Activated CD8-positive, alpha-beta memory T cell treated with anti-CD3 and anti-CD28 coated beads, Interleukin-2, amount 50 U/mL, for 4 hours (primary cell): Measurements from ENCODE around the gene IRX2.

Experiments
- DNase-seq: peaks from one replicate; pipeline ENCODE4 v3.0.0-alpha.2; 2020

IRX2 gene

DNA sequence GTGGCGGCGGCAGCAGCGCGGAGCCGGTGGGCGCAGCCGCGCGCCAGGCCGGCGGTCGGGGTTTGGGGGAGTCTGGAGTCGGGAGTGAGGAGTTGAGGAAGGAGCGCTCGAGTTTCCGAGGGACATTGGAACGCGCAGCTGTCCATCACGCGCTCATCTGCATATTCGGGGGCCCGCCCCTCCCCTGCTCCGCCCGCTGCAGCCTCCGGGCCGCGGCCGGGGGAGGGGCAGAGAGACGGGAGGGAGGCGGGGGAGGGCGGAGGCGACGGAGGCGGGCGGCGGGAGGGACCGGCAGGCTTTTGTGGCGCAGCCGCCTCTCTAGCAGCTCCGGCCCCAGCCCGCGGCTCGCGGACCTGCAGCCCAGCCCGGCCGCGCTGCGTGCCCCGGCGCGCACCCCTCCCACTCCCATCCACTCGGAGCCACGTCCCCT lies at the start of gene IRX2:
Gene IRX2 (minus strand): TSS at position 86 of the 430 bp plus-strand sequence. CDS start 264 bp downstream, outside the sequence.
- DNase-seq: no peak

DNA sequence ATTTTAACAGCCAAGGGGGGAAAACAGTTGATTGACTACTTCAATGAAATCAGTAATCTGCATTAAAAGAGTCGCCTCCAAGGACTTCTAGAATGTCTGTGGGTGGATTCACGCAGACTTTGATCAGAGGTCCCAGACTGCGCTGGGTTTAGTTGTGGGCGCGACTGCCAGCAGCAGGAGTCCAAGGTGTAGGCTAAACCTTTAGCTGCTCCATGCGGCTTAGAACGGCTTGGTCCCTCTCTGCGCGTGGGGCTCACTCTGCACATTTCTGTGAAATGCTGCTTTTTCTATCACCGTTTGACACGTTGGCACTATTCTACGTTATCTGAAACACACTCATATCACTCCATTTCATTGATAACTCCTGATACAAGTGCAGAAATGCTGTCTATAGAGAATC lies 48.6 kb upstream of the IRX2 start:
- no peak for DNase-seq

DNA sequence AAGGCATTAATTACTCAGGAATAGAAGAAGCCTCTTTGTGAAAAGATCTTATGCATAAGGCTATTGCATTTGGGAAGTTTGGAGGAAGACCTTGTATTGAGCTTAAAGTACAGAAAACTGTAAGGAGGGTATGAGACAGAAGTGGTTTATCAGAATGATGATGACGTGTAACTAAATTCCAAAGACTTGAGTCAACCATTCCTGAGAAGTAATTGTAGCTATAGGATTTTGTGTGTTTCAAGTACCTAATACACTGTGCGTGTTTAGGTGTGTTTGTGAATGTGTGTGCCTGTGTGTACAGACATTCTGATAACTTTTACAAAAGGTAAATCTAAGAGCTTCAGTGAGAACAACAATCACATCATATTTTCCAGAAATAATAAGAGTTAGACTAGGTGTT lies 46.5 kb upstream of the IRX2 start:
- no peak for DNase-seq

DNA sequence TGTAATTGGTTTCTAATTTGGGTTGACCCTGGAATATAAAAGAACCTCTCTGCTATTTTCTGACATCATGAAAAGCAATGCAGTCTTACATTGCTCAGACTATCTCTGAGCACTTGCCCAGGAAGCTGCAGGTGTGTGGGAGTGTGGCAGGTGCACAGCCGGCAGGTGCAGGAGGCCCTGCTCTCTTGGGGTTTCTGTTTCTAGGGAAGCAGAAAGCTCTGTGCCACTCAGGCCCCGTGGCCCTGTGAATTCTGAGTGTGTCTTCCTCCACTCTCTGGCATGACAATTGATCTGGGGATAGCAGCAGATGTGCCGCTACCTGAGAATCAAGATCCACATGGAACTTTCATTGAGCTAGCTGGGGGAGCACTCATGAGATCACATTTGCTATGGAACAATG lies 45.7 kb upstream of the IRX2 start:
- DNase-seq: no peak

DNA sequence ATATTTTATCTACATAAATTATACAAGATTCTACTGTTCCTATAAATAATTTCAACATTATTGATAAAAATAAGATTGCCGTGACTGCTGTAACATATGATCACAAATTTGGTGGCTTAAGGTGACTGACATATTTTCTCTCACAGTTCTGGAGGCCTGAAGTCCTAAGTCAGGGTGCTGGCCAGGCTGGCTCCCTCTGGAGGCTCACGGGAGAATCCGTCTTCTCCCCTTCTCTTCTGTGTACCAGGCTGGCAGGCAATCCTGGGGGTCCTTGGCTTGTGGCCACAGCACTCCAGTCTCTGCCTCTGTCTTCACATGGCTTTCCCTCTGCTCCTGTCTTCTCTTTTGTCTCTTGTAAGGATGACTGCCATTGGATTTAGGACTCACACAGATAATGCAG lies 31.7 kb upstream of the IRX2 start:
- DNase-seq: no peak

DNA sequence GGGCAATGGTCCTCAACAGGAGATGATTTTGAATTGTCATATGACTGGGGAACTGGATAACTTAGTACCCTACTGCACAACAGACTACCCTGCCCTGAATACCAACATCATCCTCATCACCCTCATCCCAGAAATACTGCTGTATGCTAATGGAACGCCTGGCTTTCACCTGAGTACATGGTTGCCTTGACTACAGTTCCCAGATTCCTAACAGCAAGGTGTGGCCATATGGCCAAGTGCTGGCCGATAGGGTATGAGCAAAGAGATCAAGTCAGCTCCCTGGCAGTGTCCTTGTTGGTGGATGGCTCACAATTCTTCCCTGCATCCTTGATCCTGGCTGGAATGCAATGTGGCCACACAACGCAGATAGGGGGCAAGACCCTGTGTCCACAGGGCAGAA lies 31.2 kb upstream of the IRX2 start:
- no peak for DNase-seq

DNA sequence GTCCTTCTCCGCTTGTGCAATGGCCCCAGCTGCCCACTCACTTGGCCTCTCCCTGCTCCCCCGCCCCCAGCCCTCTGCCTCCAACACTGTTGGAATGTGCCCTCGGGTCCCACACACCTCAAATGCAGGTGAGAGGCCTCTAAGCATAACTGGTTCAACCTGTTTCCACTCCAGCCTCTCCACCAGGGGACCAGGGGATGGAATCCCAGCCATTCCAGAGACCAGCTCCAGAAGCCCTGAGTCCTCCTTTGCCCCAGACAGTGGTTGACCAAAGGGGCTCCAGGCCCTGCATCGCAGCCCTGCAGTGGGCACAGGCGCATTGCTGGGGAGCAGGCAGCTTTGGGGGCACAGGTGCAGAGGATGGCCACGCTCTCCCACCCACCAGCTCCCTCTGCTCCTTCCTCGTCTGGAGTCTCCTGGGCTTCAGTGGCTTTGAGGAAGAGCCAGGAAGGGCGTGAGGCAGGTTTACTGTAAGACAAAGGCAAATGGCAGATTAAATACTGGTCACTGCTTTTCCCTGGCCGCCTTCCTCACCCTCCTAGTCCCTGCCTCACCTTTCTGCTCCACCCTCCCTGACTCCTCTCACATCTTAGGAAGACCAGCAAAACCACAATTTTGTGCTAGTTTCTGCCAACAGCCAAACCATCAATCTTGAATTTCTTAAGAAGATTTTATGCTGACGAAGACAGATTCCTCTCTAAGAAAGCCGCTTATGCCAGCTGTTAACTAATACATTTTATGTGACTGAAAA lies 29.1 kb upstream of the IRX2 start:
- no peak for DNase-seq

DNA sequence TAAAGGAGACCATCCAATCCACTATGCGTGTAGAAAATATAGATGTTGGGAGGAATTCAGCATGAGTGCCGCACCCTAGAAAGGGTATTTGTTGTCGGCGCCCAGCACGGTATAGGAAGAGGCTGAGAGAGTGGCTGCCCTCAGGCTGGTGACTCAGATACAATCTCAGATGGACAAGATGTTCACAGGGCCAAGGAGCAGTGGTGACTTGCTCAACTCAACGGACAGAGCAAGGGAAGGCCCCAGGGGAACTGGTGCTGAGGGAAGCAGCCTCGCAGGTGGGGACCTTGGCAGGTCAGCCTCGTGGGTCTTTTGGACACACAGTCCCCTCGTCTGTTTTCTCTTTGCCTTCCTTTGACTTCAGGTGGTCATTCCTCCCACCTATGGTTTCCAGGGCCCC lies 28.0 kb upstream of the IRX2 start:
- no peak for DNase-seq

DNA sequence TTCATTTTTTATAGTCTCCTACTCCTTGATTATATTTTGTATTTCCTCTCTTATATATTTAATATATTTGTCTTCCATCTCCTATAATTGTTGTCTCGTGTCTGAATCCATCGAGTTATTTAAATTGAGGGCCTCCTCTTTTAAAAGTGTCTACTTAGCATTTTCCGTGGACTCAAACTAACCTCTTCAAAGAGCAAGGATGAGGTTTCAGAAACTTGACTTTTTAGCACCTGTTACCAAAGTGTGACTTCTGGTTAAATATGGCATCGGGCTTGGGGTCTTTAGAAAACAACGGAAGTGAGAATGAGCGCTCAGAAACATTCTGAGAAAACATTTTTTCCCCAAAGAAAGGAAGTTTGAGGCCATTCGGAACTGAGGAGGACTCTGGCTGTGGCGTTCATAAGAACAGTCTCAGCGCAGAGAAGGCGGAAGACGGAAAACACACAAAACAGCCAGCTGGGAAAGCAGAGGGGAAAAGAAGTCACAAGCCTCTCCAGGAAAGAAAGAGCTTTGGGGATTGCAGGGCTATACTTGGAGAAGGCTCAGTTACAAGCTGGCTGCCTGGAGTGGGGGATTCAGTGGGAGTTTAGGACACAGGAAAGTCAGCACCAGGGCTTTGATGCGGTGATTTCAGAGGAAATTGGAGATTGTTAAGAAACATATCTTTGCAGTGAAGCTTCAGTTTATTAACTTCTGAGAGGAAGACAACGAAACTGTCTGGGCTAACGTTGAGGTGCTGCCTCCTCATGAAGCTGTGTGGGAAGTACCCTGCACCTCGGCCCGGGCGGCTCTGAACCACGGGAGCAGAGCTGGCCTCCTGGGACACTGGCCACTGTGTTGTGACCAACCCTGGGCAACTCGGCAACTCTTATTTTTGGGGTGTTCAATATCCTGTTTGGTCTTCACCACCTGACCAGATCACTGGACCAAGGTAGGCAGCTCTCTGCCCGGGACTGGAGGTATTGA lies 25.1 kb upstream of the IRX2 start:
- no peak for DNase-seq

DNA sequence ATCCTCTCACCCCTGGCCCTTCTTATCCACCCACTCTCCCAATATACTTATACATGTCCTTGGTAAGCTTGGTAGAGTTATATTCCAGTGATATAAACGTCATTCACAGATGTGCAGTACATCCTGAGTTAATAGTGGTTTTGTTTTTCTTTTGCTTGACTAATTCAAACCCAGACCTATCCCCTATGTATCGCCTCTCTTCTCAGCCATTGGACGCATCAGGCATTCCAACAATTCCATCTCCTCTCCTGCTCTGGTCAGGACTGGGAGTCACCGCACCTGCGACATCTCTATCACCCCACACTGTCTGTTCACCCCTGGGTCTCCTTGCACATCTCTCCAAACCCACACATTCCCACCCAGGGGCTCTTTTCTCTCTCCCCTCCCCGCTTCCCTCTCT lies 21.9 kb upstream of the IRX2 start:
- no peak for DNase-seq

DNA sequence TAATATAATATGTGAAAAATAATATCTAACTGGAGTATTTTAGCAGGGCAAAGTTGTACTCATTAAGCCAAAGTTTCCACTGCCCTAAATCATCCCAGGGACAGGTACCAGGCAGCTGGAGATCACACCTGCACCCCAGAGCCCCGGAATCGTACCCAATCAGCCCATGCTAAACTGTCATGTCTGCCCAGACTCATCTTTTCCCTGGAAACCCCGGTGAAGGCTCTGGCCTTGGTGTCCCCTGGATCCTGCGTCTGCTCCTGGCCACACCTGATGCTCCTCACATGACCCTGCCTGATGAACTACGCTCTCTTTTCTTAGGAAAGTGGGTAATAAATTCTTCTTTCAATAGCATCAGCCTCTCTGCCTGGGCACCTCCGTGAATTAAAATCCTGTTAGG lies 15.6 kb upstream of the IRX2 start:
- no peak for DNase-seq

DNA sequence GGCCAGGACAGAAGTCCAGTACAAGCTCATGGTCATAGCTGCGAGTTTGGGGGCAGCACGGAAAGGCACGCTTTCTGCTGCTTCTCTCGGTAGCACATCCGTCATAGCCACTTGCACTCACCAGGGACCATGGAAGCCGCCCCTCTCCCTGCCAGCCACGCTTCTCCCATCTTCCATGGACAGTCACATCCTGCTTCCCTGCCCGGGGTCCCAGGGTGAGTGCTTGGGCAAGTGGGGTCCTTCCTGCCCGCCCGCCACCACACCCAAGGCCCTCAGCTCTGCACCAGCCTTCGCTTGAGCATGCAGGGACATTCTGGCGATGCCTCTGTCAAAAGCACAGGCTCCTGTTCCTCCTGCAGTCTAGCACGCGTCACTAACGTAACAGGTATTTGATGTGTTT lies 13.1 kb upstream of the IRX2 start:
- DNase-seq: no peak

DNA sequence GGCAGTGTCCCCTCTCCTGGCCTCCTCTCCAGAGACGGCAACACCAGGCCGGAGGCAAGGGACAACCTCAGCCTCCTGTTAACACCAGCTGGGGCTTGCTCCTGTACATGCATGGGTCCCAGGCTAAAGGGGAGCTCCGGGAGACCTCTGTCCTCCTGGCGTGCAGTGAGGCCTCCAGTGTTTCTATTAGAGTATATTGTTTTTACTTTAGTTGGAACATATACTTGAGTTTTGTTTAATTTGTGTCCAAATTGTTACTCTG lies 12.0 kb upstream of the IRX2 start:
- DNase-seq: no peak

DNA sequence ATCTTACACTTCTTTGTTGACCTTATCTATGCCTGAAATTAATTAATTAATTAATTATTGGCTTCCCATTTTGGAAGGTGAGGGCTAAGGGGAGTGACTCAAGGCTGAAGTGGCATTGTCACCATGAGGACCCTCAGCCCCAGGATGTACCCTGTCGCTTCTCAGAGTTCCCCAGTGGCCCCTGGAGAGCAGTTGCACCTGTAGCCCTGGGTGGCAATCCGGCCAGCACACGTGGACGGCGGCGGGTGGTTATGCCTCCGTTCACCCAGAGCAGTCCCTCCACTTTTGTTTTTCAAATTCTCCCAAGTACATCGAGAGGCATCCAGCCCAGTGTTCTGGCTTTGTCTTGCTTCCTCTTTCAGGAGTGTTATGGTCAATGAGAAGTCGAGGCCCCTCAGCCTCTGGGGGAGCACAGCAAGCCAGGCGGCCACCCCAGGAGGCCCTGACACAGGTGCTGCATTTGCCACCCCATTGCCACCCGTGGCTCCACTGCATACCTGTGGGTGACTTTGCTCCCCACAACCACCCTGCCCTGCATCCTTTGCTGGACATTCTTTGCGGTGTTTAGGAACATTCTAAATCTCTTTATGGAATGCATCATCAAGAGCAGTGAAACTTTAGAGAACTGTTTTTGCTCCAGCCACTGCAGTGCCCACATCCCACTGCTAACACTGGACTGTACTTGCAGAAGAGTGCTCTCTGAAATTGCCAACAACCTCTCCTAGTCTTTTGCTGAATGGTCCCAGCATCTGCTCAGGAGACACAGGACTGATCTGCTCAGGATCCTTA lies 11.5 kb upstream of the IRX2 start:
- no peak for DNase-seq

DNA sequence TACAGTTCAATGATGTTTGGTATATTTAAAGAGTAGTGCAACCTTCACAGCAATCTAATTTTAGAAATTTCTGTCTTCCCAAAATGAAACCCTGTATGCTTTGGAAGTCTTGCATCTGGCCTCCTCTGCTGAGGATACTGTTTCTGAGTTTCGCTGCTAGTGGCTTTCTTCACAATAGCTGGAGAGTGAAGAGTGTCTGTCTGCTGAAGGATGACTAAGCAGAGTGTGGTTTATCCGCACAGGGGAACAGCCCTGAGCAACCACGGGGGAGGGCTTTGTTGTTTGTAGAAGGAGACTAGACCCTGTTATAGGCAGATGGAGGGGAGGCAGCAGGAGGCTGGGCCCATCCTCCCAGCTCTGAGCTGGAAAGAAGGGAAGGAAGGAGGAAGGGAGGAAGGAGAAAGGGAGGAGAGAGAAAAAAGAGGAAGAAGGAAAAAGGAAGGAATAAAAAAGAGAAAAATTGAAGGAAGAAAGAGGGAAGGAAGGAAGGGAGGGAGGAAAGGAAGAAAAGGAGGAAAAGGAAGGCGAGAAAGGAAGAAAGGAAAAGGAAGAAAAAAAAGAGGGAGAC lies 10.5 kb upstream of the IRX2 start:
- no peak for DNase-seq

DNA sequence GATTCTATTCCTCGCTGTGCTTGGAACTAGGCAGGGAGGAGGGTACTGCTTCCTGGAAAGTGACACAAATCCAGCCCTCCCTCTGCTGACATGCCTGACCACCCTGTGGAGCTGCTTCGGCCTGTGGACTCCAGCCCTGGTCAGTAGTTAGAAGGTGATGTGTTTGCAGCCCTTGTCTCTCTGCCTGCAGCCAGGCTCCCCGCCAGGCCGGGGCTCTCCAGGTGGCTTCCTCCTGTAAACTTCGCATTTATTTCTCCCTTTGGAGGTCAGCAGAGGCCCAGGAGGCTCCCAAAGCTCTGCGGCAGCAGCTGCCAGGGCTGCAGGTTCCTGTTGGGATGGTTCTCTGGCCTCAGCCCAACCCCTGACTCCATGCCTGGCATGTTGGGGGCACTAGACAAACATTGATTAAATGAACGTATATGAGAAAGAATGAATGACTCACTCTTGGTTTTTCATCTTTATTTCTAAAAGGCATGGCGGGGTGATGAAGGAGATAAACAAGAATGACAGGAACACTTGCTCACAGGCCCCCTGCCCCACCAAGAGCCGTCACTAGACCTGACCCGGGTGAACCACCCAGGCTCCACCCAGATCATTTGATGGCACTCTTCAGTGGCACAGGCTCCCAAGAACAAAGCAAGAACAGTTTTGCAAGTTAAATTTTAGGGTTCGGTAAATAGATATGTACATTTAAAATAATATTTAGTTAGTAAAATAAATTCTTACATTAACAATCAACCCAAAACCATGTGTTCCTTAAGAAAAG lies 8.4 kb upstream of the IRX2 start:
- no peak for DNase-seq

DNA sequence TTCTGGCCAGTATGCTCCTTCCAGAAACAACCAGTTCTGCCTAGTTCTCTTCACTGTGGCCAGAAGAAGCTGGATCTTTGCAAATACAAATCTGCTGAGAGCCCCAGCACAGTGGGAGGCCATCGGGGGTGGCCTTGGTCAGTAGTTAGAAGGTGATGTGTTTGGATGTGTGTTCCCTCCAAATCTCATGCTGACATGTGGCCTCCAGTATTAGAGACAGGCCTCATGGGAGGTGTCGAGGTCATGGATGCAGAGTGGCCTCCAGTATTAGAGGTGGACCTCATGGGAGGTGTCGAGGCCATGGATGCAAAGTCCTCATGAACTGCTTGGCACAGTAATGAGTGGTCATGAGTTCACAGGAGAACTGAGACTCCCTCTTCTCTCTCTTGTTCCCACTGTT lies 7.6 kb upstream of the IRX2 start:
- no peak for DNase-seq

DNA sequence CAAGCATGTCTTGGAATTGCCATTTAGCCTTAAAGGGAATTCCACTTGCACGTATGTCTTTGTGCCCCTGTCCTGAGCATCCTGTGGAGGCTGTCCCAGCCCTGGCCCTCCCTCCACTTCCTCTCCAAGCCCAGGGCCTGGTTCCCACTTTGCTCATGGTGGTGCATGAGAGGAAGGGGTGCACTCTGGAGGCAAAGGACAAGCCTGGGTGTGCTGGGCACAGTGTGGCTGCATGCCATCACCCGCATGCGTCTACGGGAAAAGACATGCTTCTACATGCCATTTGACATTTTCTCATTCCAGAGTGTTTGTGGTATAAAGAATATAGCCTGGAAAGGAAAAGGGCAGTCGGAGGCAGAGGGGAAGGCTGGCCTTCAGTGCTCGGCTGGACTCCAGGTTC lies 7.2 kb upstream of the IRX2 start:
- no peak for DNase-seq

DNA sequence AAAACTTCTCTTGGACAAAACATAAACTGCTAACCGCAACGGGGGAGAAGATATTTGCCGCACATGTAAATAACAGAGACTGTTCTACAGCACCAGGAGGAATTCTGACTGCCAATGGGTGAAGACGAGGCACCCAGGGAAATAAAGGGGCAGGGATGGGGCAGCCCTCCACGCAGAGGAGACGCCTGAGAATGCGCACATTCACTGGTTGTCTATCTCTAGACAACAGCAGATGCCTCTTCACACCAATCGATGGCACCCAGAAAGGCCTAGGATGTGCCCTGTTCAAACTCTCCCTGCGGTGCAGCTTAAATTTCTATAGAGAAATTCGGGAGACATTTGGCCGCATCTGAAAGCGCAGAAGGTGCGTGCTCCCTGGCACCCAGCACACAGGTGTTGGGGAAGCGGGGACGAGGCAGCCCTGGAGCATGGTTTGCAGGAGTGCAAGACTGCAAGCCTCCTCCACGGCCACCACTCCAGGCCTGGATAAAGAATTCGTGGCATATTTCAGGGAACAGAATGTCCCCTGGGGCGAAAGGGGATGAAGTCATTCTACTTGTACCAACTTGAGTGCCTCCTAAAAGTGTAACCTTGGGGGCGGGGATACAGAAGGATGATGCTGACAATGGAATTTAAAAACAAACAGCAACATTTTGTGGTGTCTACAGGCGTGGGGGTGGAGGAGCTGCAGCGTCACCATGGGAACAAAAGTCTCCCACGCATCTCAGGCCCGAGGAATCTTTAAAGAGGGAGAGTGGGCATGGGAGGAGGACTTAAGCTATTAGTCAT lies 6.3 kb upstream of the IRX2 start:
- no peak for DNase-seq

DNA sequence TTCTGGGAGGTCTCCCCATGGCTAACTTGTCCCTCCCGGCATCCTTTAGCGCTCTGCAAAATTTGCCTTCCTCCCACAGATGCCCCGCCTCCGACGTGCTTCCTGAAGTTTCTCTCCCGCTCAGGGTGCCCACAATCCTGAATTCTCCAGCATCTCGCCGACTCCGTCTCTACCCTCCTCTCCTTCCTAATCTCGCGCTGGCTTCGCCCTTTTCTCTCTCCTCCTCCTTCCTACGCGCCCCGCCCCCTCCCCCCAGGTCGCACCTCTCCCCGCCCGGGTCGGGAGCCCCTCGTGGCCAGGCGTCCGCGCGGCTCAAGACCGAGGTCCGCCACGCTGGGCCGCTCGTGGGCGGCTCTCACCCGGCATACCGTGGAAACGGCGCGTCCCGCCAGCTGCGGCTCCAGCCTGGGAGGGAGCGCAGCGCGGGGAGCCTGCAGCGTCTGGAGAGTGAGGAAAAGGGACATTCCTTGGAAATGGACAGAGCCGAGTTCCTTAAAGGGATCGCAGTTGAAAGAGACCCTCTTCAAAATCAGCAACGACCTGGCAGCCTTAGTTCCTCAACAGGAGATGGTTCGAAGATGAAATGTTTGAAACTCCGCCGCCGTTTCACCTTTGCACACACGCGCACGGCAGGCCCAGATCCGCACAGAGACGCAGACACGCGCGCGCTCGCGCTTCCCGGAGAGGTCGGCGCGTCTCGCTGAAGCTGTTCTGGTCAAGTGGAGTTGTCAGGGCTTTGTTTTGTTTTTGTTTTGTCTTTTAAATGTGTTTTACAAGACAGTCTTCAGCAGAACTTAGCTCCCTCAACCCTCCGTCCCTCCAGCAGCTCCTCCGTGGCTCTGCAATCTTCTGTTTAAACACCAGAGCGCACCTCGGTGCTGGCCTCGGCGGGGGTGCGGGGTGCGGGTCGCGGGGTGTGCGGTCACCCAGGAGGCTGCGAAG lies 5.0 kb upstream of the IRX2 start:
- no peak for DNase-seq
